ENCODE data around the gene EVA1A. TPM values are rescaled to one million over a fixed set of nuclear protein-coding genes. Genes with fewer than 3 reads are reported as not detected.

The EVA1A gene
- polyA plus RNA-seq, 3 donors, result not detected

DNA sequence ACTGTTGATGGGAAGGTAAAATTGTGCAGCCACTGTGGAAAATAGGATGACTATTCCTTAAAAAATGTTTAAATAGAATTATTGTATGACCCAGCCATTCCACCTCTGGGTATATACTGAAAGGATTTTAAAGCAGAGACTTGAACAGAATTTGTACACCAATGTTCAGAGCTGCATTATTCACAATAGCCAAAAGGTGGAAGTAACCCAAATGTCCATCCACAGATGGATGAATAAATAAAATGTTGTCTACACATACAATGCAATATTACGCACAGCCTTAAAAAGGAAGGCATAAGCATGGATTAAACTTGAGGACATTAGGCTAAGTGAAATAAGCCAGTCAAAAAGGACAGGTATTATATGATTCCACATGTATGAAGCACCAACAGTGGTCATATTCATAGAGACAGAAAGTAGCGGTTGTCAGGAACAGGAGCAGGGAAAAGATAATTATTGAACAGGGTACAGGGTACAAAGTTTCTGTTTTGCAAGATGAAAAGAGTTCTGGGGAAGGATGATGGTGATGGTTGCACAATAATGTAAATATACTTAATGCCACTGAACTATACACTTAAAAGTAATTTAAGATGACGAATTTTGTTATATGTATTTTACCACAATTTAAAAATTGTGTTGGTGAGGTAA lies 39.4 kb downstream of the EVA1A start:
- Histone ChIP-seq H4K20me1 (ENCODE audit: insufficient read depth, low read length) (no peaks in the 10 kb centered on the region), H3K9me3 (replicated peaks in 1 of 2; ENCODE audit: control insufficient read depth in 1 of 2, insufficient read depth in 1 of 2, low read length in 2 of 2) (peaks cover 0 to 4% of the 10 kb centered on the region in 2 donors), H3K4me2 (replicated peaks; ENCODE audit: extremely low read depth, low read length, poor library complexity, severe bottlenecking) (no peak overlapping the region), H3K27me3 (ENCODE audit: control insufficient read depth in 2 of 2, insufficient read depth in 2 of 2, low read length in 2 of 2) (no peaks in the 10 kb centered on the region), H3K36me3 (replicated peaks in 1 of 2; ENCODE audit: control insufficient read depth in 1 of 2, insufficient read depth in 2 of 2, low read length in 2 of 2) (no peaks in the 10 kb centered on the region), H2AFZ (ENCODE audit: insufficient read depth, low read depth, low read length, poor library complexity, severe bottlenecking) (no peak overlapping the region), H3K79me2 (ENCODE audit: insufficient read depth, low read length) (no peaks in the 10 kb centered on the region), H3K4me1 (ENCODE audit: control insufficient read depth in 1 of 2, insufficient read depth in 2 of 2, low read length in 2 of 2) (no peaks in the 10 kb centered on the region), H3K4me3 (replicated peaks in 1 of 3; ENCODE audit: low read depth in 2 of 3, low read length in 3 of 3) (no peak overlapping the region), H3K27ac (ENCODE audit: low read depth in 1 of 2, low read length in 2 of 2) (no peak overlapping the region), H3K9ac (ENCODE audit: insufficient read depth, low read length, poor library complexity, severe bottlenecking) (no peak overlapping the region)
- no peaks in the 10 kb centered on the region for H3K4me1 Mint-ChIP-seq
- H3K4me3 Mint-ChIP-seq, result no peak overlapping the region
- WGBS (ENCODE audit: insufficient coverage), result 100% methylated on average over 1 of the region's 3 CpGs
- peaks cover 0 to 3% (median 0%) of the 10 kb centered on the region in 7 donors for H3K9me3 Mint-ChIP-seq
- no peaks in the 10 kb centered on the region for H3K36me3 Mint-ChIP-seq
- peaks cover 0 to 2% (median 2%) of the 10 kb centered on the region in 3 donors for H3K27me3 Mint-ChIP-seq (ENCODE audit: low read depth in 3 of 3)
- TF ChIP-seq, protein P1, sequence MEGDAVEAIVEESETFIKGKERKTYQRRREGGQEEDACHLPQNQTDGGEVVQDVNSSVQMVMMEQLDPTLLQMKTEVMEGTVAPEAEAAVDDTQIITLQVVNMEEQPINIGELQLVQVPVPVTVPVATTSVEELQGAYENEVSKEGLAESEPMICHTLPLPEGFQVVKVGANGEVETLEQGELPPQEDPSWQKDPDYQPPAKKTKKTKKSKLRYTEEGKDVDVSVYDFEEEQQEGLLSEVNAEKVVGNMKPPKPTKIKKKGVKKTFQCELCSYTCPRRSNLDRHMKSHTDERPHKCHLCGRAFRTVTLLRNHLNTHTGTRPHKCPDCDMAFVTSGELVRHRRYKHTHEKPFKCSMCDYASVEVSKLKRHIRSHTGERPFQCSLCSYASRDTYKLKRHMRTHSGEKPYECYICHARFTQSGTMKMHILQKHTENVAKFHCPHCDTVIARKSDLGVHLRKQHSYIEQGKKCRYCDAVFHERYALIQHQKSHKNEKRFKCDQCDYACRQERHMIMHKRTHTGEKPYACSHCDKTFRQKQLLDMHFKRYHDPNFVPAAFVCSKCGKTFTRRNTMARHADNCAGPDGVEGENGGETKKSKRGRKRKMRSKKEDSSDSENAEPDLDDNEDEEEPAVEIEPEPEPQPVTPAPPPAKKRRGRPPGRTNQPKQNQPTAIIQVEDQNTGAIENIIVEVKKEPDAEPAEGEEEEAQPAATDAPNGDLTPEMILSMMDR (IDR thresholded peaks at IDR 0.05), result no peak
- H3K27ac Mint-ChIP-seq, result no peak overlapping the region
- DNase-seq, result no peak
- intact Hi-C loops (cut with micrococcal nuclease), result no loop called here

DNA sequence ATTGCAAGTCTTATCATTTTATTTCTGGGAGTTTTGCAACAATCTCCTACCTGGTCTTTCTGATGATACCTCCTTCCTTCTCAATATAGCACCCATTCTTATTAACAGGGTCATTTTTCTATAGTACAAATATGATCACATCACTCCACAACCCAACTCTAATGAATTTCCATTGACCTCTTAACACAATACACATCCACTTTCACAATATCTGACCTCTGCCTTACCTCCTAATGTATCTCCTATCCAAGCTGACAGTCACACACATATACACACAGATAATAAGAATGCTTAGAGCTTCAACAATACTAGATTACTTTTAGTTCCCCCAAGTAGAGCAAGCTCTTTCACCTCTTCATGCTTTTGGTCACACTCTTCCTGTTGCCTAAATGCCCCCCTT lies 40.9 kb downstream of the EVA1A start:
- H3K9me3 Mint-ChIP-seq, result peaks cover 0 to 7% (median 3%) of the 10 kb centered on the region in 7 donors
- Histone ChIP-seq H3K4me2 (replicated peaks; ENCODE audit: extremely low read depth, low read length, poor library complexity, severe bottlenecking) (no peak overlapping the region), H2AFZ (ENCODE audit: insufficient read depth, low read depth, low read length, poor library complexity, severe bottlenecking) (no peak overlapping the region), H3K4me1 (ENCODE audit: control insufficient read depth in 1 of 2, insufficient read depth in 2 of 2, low read length in 2 of 2) (no peaks in the 10 kb centered on the region), H3K27ac (ENCODE audit: low read depth in 1 of 2, low read length in 2 of 2) (no peak overlapping the region), H3K4me3 (replicated peaks in 1 of 3; ENCODE audit: low read depth in 2 of 3, low read length in 3 of 3) (no peak overlapping the region), H3K36me3 (replicated peaks in 1 of 2; ENCODE audit: control insufficient read depth in 1 of 2, insufficient read depth in 2 of 2, low read length in 2 of 2) (no peaks in the 10 kb centered on the region), H3K9ac (ENCODE audit: insufficient read depth, low read length, poor library complexity, severe bottlenecking) (no peak overlapping the region), H3K79me2 (ENCODE audit: insufficient read depth, low read length) (no peaks in the 10 kb centered on the region), H3K9me3 (replicated peaks in 1 of 2; ENCODE audit: control insufficient read depth in 1 of 2, insufficient read depth in 1 of 2, low read length in 2 of 2) (peaks cover 0 to 4% of the 10 kb centered on the region in 2 donors), H3K27me3 (ENCODE audit: control insufficient read depth in 2 of 2, insufficient read depth in 2 of 2, low read length in 2 of 2) (no peaks in the 10 kb centered on the region), H4K20me1 (ENCODE audit: insufficient read depth, low read length) (no peaks in the 10 kb centered on the region)
- TF ChIP-seq, protein P1 (IDR thresholded peaks at IDR 0.05), result no peak
- no peaks in the 10 kb centered on the region for H3K36me3 Mint-ChIP-seq
- no peaks in the 10 kb centered on the region for H3K4me1 Mint-ChIP-seq
- intact Hi-C loops (cut with micrococcal nuclease), result no loop called here
- H3K27ac Mint-ChIP-seq, result peak overlapping the region in 1 of 7 donors; percentile 20
- H3K4me3 Mint-ChIP-seq, result no peak overlapping the region
- peaks cover 0 to 5% (median 2%) of the 10 kb centered on the region in 3 donors for H3K27me3 Mint-ChIP-seq (ENCODE audit: low read depth in 3 of 3)
- no peak for DNase-seq

All from CD14-positive monocyte (primary cell).